HG02759 (cell line): ENCODE data around the gene CASS4.
"Not testable (repeated sequence)": the region's sequence is repeated elsewhere in the genome, so short reads cannot be mapped to it uniquely, and the experiment has no call there.

ENCODE experiments used
- ATAC-seq: cut with Tn5 transposase; IDR thresholded peaks from one replicate; pipeline ENCODE4 v1.9.1; 2021; ENCODE audit warnings: mild to moderate bottlenecking, moderate library complexity; ENCODE audit not compliant: unreplicated experiment

CASS4 gene

GRCh38 chr20:56391596-56392131, 20.4 kb upstream of the CASS4 start:
- ATAC-seq = peak; percentile 38

- peak; percentile 93 for ATAC-seq
Measured at GRCh38 chr20:56392132-56392880, 19.8 kb upstream of the CASS4 start, which contains the start of the genes AURKA and CSTF1. AURKA (minus strand) TSS chr20:56392215; CDS start chr20:56388197, 4,018 bp downstream. CSTF1 (plus strand) TSS chr20:56392645; CDS start chr20:56395553, 2,908 bp downstream.

DNA sequence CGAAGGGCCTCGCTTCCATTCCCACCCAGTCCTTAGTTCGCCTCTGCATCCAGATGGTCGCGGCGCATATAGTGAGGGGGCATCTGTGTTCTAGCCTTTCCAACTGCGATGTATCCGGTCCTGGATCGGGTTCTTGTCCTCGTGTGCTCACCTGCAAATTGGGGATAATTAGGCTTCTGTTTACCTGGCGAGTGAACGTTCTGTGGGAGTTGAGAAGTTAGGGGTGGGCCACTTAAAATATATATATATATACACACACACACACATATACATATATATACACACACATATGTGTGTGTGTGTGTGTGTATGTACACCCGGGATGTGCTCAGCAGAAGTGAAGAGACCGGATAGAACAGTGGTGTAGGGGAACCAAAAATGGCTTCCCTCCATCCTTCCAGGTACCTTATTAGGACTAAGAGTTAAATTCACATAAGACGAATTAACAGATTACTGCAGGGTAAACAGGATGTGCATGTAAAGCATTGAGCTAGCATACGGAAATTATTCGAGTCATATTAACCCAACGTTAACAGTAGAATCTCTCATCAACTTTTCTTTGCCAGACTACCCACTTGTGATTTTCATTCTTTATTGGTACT, 19.1 kb upstream of the CASS4 start:
- no peak for ATAC-seq

GRCh38 chr20:56393653-56394052, 18.4 kb upstream of the CASS4 start:
- ATAC-seq = no peak

GRCh38 chr20:56395166-56395565, 16.9 kb upstream of the CASS4 start:
- no peak for ATAC-seq

- ATAC-seq = no peak
Measured at GRCh38 chr20:56400001-56400640, 11.9 kb upstream of the CASS4 start.

DNA sequence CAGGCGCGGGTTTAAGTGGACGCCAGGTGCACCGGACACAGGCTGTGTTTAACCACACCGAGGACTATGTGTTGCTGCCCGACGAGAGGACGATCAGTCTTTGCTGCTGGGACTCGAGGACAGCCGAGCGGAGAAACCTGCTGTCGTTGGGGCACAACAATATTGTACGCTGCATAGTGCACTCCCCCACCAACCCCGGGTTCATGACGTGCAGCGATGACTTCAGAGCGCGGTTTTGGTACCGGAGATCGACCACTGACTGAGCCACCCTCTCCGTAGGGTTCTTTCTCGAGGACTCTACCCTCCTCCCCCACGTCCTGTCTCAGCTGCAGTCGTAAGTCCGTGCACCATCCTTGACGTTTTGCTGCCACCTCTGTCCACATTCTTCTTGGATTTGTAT, 8.6 kb upstream of the CASS4 start:
- ATAC-seq = no peak

GRCh38 chr20:56405356-56405755, 6.7 kb upstream of the CASS4 start:
- not testable (repeated sequence) for ATAC-seq

DNA sequence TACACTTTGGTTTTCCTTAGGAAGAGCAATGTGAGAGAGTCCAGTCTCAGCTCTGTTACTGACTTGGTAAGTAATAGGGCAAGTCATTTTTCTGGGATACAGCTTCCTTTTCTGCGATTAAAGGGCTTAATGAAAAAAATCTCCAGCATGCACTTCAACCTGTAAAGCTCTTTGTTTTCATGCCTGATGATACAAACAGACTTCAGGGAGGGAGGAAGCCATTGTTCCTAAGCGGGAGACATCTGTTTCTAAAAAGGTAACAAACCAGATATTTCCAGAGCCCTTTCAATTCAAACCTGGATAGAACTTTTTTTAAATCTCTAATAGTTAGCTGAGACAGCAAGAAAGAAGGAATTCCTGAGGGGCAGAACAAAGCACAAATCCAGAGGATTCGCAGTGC, 5.2 kb upstream of the CASS4 start:
- no peak for ATAC-seq

DNA sequence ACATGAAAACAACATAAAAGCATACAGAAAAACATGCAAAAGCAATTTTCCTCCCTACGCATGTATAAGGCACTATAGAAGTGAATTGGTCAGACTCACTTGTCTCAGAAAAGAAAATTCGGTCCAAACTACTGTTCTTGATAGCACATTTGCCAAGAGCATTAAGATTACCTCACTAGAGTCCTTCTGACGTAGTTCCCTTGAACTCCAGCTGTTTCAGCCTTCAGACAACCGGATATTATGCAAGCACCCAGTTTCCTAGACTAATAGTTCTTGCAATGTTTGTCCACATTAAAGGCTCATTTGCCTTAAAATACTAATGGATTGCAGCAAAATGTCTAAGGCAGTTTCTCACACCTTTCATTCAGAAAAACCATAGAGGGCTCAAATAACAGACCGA, 2.5 kb upstream of the CASS4 start:
- ATAC-seq = no peak

- no peak for ATAC-seq
Measured at GRCh38 chr20:56409956-56410355, 2.1 kb upstream of the CASS4 start.

GRCh38 chr20:56411287-56411686, 773 bp upstream of the CASS4 start:
- not testable (repeated sequence) for ATAC-seq

- ATAC-seq = no peak
Measured at GRCh38 chr20:56412473-56412790, 372 bp downstream of the CASS4 start.

DNA sequence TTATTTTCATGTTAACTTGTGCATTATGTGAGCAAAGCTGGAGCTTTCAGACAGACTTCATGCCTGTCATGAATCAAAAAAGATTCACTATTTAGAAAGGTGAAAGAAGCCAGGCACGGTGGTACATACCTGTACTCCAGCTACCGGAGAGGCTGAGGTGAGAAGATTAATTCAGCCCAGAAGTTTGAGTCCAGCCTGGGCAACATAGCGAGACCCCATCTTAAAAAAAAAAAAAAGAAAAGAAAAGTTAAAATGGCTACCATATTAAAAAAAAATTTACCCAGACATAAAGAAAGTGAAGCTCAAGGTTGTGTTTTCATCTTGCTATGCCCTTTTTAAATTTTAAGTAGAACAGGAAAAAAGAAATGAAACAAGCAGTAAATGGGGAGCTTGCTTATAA, 889 bp downstream of the CASS4 start:
- ATAC-seq = no peak

DNA sequence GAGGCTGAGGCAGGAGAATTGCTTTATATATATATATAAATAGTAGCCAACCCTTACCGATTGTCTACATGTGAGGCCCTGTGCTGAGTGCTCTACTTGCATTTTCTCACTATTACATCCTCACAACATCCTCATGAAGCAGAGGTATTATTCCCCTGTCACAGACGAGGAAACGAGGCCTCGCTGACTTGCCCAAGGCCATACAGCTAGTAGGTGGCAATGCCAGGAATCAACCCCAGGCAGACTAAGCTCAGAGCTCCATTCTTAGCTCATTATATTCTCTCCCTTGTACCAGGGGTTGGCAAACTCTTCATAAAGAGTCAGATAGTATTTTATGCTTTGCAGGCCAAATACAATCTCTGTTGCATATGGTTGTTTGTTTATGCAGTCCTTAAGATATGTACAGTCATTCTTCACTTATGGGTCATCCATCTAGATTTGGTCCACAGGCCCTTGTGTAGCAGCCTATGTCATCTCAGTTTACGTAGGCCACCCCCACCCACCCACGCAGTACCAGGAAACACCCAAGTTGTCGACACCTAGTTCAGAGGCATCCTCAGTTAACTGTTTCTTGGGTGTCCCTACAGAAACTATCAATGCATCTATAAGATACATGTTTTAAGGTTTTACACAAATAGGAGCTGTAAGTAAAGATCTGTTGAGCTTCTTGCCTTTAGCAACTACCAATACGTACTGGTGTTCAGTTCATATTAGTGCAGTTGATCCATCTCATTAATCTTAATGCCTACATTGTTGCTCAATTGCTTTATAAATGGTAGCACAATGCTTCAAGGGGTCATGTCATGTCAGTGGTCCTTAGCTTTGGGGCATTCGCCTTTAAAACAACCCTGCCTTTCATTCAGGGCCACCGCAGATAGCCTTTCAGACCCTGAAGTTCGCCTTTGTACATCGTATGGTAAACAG, 3.0 kb downstream of the CASS4 start:
- ATAC-seq = no peak

DNA sequence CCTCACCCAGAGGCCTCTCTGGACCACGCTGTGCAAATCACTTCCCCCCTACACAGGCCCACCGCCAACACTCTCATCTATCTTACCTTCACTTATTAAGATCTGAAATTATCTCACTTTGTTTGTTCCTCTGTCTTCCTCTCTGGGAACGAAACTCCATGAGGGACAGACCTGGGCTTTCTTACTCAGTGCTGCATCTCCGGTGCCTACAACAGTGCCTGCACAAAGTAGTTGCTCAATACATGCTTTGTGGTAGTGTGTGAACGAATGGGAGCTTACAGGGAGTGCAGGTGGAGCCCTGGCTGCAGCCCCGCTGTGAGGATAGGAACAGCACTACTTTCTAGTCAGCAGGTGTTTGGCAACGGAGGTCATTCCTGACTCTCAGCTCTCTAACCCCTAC, 5.3 kb downstream of the CASS4 start:
- ATAC-seq = no peak

GRCh38 chr20:56417911-56418310, 5.9 kb downstream of the CASS4 start:
- no peak for ATAC-seq

- no peak for ATAC-seq
Measured at GRCh38 chr20:56418385-56418861, 6.4 kb downstream of the CASS4 start.

DNA sequence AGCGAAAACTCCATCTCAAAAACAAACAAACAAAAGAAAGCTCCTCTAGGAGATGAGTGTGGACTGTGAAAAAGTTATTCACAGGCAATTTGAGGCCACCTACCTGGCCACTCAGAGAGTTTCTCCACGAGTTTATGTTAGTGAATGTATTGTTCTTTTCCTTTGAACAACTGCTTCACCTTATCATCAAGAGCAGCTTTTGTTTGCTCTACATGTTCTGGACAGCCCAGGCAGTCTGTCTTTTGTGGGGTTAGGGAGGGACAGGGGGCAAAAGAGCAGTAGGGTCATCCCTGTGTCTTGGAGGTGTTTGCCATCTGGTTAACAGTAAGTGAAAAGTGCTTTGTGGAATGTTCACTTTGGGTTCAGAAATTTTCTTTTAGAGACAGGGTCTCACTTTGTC, 8.0 kb downstream of the CASS4 start:
- no peak for ATAC-seq

GRCh38 chr20:56420940-56421688, 9.1 kb downstream of the CASS4 start:
- ATAC-seq = no peak
